HEK293 (cell line): ENCODE measurements around the gene SCYL1.

Experiments used
- CTCF ChIA-PET: fragments of 350-600 bp; formaldehyde crosslinking; extraction: SDS; loops from one replicate; lab custom pipeline; 2021; ENCODE audit warnings: antibody characterized with exemption; lab: Yijun Ruan, JAX
- POLR2A ChIA-PET: fragments of 300-600 bp; formaldehyde crosslinking; extraction: SDS; loops from one replicate; lab custom pipeline; 2020; ENCODE audit warnings: antibody characterized with exemption, inconsistent platforms; lab: Yijun Ruan, JAX
- H3K27ac ChIP-seq: fragments of 200-500 bp; sonication (Bioruptor generic); 2 replicates; pipeline ENCODE4 v1.5.1; 2014; ENCODE audit warnings: low read depth, low read length, control low read depth, inconsistent platforms; ENCODE audit errors: extremely low read depth
- H3K36me3 ChIP-seq, 2 experiments: fragments of 200-500 bp in 1 of 2; sonication (Bioruptor generic) in 1 of 2; 1 replicate in 1 of 2; 2 replicates in 1 of 2; pipeline ENCODE4 v1.5.1; 2014 to 2017; ENCODE audit warnings: inconsistent platforms in 2 of 2, low read length in 2 of 2; ENCODE audit not compliant: control insufficient read depth in 2 of 2, insufficient read depth in 1 of 2
- H3K4me1 ChIP-seq: fragments of 200-500 bp; sonication (Bioruptor generic); 2 replicates; pipeline ENCODE4 v1.5.1; 2014; ENCODE audit warnings: mild to moderate bottlenecking, low read length, inconsistent platforms; ENCODE audit not compliant: control insufficient read depth, insufficient read depth
- H3K4me3 ChIP-seq: 2 replicates; pipeline ENCODE4 v1.5.1; 2011; ENCODE audit warnings: low read depth, mild to moderate bottlenecking, control low read depth, low read length, moderate library complexity
- H3K9me3 ChIP-seq: fragments of 200-500 bp; sonication (Bioruptor generic); 2 replicates; pipeline ENCODE4 v1.5.1; 2014; ENCODE audit warnings: low read depth, low read length, inconsistent platforms; ENCODE audit not compliant: control insufficient read depth, insufficient read depth
- PRDM10 ChIP-seq: fragments of 450-650 bp; formaldehyde crosslinking; IDR thresholded peaks from 2 replicates; pipeline ENCODE4 v1.5.1; 2016; ENCODE audit warnings: missing biosample characterization, missing genetic modification characterization
- SCRT1 ChIP-seq: fragments of 450-650 bp; formaldehyde crosslinking; IDR thresholded peaks from 2 replicates; pipeline ENCODE4 v1.5.1; 2016; ENCODE audit warnings: missing biosample characterization, missing genetic modification characterization, borderline replicate concordance
- YY2 ChIP-seq: fragments of 450-650 bp; formaldehyde crosslinking; IDR thresholded peaks from 2 replicates; pipeline ENCODE4 v1.5.1; 2016; ENCODE audit warnings: missing biosample characterization, missing genetic modification characterization
- ZBTB17 ChIP-seq: fragments of 450-650 bp; formaldehyde crosslinking; IDR thresholded peaks from 2 replicates; pipeline ENCODE4 v1.5.1; 2016; ENCODE audit warnings: missing biosample characterization, missing genetic modification characterization
- ZNF214 ChIP-seq: fragments of 450-650 bp; formaldehyde crosslinking; IDR thresholded peaks from 2 replicates; pipeline ENCODE4 v1.5.1; 2017; ENCODE audit warnings: missing biosample characterization, mild to moderate bottlenecking, missing genetic modification characterization, borderline replicate concordance
- ZNF239 ChIP-seq: fragments of 450-650 bp; formaldehyde crosslinking; IDR thresholded peaks from 2 replicates; pipeline ENCODE4 v1.5.1; 2016; ENCODE audit warnings: missing biosample characterization, missing genetic modification characterization
- ZNF302 ChIP-seq: fragments of 450-650 bp; formaldehyde crosslinking; IDR thresholded peaks from 2 replicates; pipeline ENCODE4 v1.5.1; 2016; ENCODE audit warnings: missing biosample characterization, missing genetic modification characterization, low read depth
- ZNF555 ChIP-seq: fragments of 450-650 bp; formaldehyde crosslinking; conservative IDR thresholded peaks from 2 replicates; pipeline ENCODE4 v1.5.1; 2017; ENCODE audit warnings: missing biosample characterization, mild to moderate bottlenecking, missing genetic modification characterization, inconsistent platforms
- ZNF585B ChIP-seq: fragments of 450-650 bp; formaldehyde crosslinking; IDR thresholded peaks from 2 replicates; pipeline ENCODE4 v1.5.1; 2016; ENCODE audit warnings: missing biosample characterization, missing genetic modification characterization
- ZNF692 ChIP-seq: fragments of 450-650 bp; formaldehyde crosslinking; IDR thresholded peaks from 2 replicates; pipeline ENCODE4 v1.5.1; 2016; ENCODE audit warnings: missing biosample characterization, missing genetic modification characterization
- ZSCAN16 ChIP-seq: fragments of 450-650 bp; formaldehyde crosslinking; IDR thresholded peaks from 2 replicates; pipeline ENCODE4 v1.5.1; 2016; ENCODE audit warnings: missing biosample characterization, missing genetic modification characterization
- TF ChIP-seq, protein P1 (sequence below): fragments of 450-650 bp; formaldehyde crosslinking; IDR thresholded peaks from 2 replicates; pipeline ENCODE4 v1.5.1; 2016; ENCODE audit warnings: missing biosample characterization, missing genetic modification characterization
- TF ChIP-seq, protein P2 (sequence below): fragments of 450-650 bp; formaldehyde crosslinking; IDR thresholded peaks from 2 replicates; pipeline ENCODE4 v1.5.1; 2016; ENCODE audit warnings: missing biosample characterization, missing genetic modification characterization
- TF ChIP-seq, protein P3 (sequence below): fragments of 450-650 bp; IDR thresholded peaks from 2 replicates; pipeline ENCODE4 v1.5.1; 2018; ENCODE audit warnings: missing biosample characterization, missing genetic modification characterization

Gene SCYL1

DNA sequence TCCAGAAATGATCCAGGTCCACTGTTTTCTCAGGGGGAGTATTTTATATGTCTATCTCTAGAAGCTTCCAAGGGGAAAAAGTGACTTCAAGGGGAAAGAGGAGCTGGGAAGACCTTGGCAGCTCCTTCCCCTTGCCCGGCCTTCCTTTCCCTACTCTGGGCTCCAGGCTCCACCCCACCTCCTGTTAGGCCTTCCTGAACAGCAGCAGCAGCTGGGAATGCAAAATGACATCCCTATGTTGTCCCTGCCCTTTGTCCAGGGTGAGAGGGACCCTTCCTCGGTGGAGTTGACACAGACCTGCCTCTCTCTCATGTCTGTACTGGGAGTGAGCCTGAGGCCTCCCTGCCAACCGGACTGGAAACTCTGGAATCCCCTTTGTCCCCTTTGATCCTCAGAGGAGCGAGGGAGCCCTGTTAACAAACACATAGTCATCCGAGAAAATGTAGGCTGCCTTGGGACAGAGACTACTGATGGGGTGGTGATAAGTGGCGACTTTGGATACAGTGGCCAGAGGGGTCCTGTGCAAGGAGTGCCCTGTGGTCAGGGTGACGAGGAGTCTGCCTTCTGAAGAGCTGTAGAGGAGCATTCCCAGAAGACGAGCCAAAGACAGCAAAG lies 35.1 kb upstream of the SCYL1 start:
- Histone ChIP-seq H3K27ac (peak overlapping the region; percentile 72; the same call in 1 of the 2 replicates), H3K9me3 (no peaks in the 10 kb centered on the region), H3K4me1 (peaks cover 37% of the 10 kb centered on the region), H3K4me3 (no peak overlapping the region), H3K36me3 (no peaks in the 10 kb centered on the region)
- CTCF ChIA-PET = interaction anchor here (0.5 to 1.7 kb wide), 4 partner anchors 9 to 328 kb away, joined by 3 to 5 read pairs (median 4); partner anchors contain the start of gene MALAT1
- POLR2A ChIA-PET = interaction anchor here (0.9 to 28.2 kb wide), 4 partner anchors 12 to 67 kb away, joined by 6 to 1129 read pairs (median 168); partner anchors contain the start of genes MALAT1 and NEAT1
- TF ChIP-seq ZBTB17 (tag by site-specific recombination) (0 out of 2 replicates have a peak, but pooled peaks have one; percentile 26), SCRT1 (no peak)

GRCh38 chr11:65491163-65491465 lies 33.8 kb upstream of the SCYL1 start:
- TF ChIP-seq, protein P1, sequence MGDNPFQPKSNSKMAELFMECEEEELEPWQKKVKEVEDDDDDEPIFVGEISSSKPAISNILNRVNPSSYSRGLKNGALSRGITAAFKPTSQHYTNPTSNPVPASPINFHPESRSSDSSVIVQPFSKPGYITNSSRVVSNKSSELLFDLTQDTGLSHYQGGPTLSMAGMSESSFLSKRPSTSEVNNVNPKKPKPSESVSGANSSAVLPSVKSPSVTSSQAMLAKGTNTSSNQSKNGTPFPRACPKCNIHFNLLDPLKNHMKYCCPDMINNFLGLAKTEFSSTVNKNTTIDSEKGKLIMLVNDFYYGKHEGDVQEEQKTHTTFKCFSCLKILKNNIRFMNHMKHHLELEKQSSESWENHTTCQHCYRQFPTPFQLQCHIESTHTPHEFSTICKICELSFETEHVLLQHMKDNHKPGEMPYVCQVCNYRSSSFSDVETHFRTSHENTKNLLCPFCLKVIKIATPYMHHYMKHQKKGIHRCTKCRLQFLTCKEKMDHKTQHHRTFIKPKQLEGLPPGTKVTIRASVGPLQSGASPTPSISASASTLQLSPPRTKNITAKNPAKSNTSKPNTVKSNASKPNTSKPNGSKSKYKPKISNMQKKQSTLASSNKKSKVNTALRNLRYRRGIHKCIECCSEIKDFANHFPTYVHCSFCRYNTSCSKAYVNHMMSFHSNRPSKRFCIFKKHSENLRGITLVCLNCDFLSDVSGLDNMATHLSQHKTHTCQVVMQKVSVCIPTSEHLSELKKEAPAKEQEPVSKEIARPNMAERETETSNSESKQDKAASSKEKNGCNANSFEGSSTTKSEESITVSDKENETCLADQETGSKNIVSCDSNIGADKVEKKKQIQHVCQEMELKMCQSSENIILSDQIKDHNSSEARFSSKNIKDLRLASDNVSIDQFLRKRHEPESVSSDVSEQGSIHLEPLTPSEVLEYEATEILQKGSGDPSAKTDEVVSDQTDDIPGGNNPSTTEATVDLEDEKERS (tag by site-specific recombination) = no peak
- TF ChIP-seq ZNF585B (no peak), YY2 (no peak), ZNF214 (tag by site-specific recombination) (no peak), ZNF302 (no peak)
- Histone ChIP-seq H3K4me1 (peaks cover 32% of the 10 kb centered on the region), H3K27ac (peak overlapping the region; percentile 62), H3K4me3 (no peak overlapping the region), H3K36me3 (no peaks in the 10 kb centered on the region), H3K9me3 (no peaks in the 10 kb centered on the region)
- CTCF ChIA-PET = interaction anchor here (0.6 to 1.4 kb wide), 5 partner anchors 12 to 161 kb away, joined by 3 to 8 read pairs (median 5); no protein-coding TSS in a partner anchor
- POLR2A ChIA-PET = interaction anchor here (0.7 to 28.2 kb wide), 7 partner anchors 11 to 109 kb away, joined by 3 to 1129 read pairs (median 6); partner anchors contain the start of genes MALAT1 and NEAT1

DNA sequence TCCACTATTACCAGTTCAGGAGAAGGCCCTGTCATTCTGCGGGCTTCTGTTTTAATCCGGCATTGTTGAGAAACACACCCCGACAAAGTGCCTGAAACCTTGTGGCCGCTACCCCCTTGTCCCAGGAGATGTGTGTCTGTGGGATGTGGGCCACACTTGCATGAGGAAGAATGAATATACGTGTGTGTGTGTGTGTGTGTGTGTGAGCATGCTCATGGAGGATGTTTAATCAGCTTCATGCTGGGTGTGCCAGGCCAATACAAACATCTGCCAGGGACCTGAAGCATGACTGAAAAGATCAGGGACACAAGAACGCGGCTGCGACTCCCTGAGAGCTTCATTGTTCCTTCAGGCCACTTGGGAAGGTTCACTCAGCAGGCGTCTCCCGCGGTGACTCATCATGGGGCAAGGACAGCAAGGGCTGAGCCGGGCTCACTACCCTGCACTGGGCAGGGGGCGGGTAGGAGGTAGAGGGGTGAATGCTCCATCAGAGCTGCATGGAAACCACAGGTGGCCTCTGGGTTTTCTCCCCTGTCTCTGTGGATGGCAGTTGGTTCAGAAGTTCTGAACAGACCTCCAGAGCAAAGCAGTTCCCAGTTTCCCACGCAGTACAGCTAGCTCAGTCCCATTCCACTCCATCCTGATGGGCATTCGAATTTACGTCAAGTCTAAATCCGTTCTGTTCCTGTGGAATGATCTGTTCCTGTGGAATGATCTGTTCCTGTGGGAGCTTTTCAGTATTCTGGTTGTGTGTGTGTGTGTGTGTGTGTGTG lies 33.1 kb upstream of the SCYL1 start:
- H3K4me3 ChIP-seq = no peak overlapping the region
- H3K27ac ChIP-seq = peak overlapping the region; percentile 62
- TF ChIP-seq ZNF239 (tag by site-specific recombination) (no peak), ZNF555 (tag by site-specific recombination) (no peak), ZSCAN16 (tag by site-specific recombination) (no peak), PRDM10 (peak; percentile 99), ZNF692 (tag by site-specific recombination) (peak; percentile 84)
- TF ChIP-seq, protein P2, sequence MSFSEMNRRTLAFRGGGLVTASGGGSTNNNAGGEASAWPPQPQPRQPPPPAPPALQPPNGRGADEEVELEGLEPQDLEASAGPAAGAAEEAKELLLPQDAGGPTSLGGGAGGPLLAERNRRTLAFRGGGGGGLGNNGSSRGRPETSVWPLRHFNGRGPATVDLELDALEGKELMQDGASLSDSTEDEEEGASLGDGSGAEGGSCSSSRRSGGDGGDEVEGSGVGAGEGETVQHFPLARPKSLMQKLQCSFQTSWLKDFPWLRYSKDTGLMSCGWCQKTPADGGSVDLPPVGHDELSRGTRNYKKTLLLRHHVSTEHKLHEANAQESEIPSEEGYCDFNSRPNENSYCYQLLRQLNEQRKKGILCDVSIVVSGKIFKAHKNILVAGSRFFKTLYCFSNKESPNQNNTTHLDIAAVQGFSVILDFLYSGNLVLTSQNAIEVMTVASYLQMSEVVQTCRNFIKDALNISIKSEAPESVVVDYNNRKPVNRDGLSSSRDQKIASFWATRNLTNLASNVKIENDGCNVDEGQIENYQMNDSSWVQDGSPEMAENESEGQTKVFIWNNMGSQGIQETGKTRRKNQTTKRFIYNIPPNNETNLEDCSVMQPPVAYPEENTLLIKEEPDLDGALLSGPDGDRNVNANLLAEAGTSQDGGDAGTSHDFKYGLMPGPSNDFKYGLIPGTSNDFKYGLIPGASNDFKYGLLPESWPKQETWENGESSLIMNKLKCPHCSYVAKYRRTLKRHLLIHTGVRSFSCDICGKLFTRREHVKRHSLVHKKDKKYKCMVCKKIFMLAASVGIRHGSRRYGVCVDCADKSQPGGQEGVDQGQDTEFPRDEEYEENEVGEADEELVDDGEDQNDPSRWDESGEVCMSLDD (tag by site-specific recombination) = peak; percentile 70; the same call in 1 of the 2 replicates
- TF ChIP-seq, protein P3, sequence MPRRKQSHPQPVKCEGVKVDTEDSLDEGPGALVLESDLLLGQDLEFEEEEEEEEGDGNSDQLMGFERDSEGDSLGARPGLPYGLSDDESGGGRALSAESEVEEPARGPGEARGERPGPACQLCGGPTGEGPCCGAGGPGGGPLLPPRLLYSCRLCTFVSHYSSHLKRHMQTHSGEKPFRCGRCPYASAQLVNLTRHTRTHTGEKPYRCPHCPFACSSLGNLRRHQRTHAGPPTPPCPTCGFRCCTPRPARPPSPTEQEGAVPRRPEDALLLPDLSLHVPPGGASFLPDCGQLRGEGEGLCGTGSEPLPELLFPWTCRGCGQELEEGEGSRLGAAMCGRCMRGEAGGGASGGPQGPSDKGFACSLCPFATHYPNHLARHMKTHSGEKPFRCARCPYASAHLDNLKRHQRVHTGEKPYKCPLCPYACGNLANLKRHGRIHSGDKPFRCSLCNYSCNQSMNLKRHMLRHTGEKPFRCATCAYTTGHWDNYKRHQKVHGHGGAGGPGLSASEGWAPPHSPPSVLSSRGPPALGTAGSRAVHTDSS (tag by site-specific recombination) = no peak

More for the DNA sequence above, 33.1 kb upstream of the SCYL1 start:
- CTCF ChIA-PET = interaction anchor here (0.5 to 1.4 kb wide), 10 partner anchors 12 to 162 kb away, joined by 3 to 8 read pairs (median 4); no protein-coding TSS in a partner anchor
- H3K36me3 ChIP-seq = no peaks in the 10 kb centered on the region
- peaks cover 35% of the 10 kb centered on the region for H3K4me1 ChIP-seq
- no peaks in the 10 kb centered on the region for H3K9me3 ChIP-seq
- POLR2A ChIA-PET = interaction anchor here (0.7 to 28.2 kb wide), 9 partner anchors 11 to 110 kb away, joined by 3 to 1129 read pairs (median 4); partner anchors contain the start of genes MALAT1 and NEAT1
